ENCODE data around the gene OR52K2.
"Not testable (repeated sequence)": the region's sequence is repeated elsewhere in the genome, so short reads cannot be mapped to it uniquely, and the experiment has no call there.

Gene OR52K2

GRCh38 chr11:4448995-4449394, at the start of gene OR52K2:
TSS of gene OR52K2 (plus strand) at chr11:4449295. CDS start at chr11:4449340, 45 bp downstream.
- DNase-seq (ENCODE audit: low read depth), result no peak
- TF ChIP-seq CTCF (IDR thresholded peaks at IDR 0.05; ENCODE audit: insufficient read depth, low read depth, low read length, missing control alignments), result no peak
- H3K4me3 ChIP-seq (ENCODE audit: low read depth, low read length), result no peak within 1 kb of the TSS

- DNase-seq (ENCODE audit: low read depth); H3K4me3 ChIP-seq (ENCODE audit: low read depth, low read length): not testable (repeated sequence)
These were observed 42.9 kb upstream of the OR52K2 start for GRCh38 chr11:4406206-4406605.

GRCh38 chr11:4416306-4416705, 32.8 kb upstream of the OR52K2 start:
- no peak for DNase-seq (ENCODE audit: low read depth)
- H3K4me3 ChIP-seq (ENCODE audit: low read depth, low read length), result no peak overlapping the region

GRCh38 chr11:4416816-4417215, 32.3 kb upstream of the OR52K2 start:
- TF ChIP-seq CTCF (IDR thresholded peaks at IDR 0.05; ENCODE audit: insufficient read depth, low read depth, low read length, missing control alignments), result no peak
- DNase-seq (ENCODE audit: low read depth), result no peak
- no peak overlapping the region for H3K4me3 ChIP-seq (ENCODE audit: low read depth, low read length)

More at GRCh38 chr11:4416306-4416705, 32.8 kb upstream of the OR52K2 start:
- TF ChIP-seq CTCF (IDR thresholded peaks at IDR 0.05; ENCODE audit: insufficient read depth, low read depth, low read length, missing control alignments), result no peak

GRCh38 chr11:4418403-4418802, 30.7 kb upstream of the OR52K2 start:
- TF ChIP-seq CTCF (IDR thresholded peaks at IDR 0.05; ENCODE audit: insufficient read depth, low read depth, low read length, missing control alignments), result no peak
- H3K4me3 ChIP-seq (ENCODE audit: low read depth, low read length), result no peak overlapping the region
- DNase-seq (ENCODE audit: low read depth), result no peak

GRCh38 chr11:4430051-4430450, 19.0 kb upstream of the OR52K2 start:
- H3K4me3 ChIP-seq (ENCODE audit: low read depth, low read length), result no peak overlapping the region
- TF ChIP-seq CTCF (IDR thresholded peaks at IDR 0.05; ENCODE audit: insufficient read depth, low read depth, low read length, missing control alignments), result no peak
- no peak for DNase-seq (ENCODE audit: low read depth)

GRCh38 chr11:4433856-4434255, 15.2 kb upstream of the OR52K2 start:
- no peak overlapping the region for H3K4me3 ChIP-seq (ENCODE audit: low read depth, low read length)
- no peak for DNase-seq (ENCODE audit: low read depth)
- no peak for TF ChIP-seq CTCF (IDR thresholded peaks at IDR 0.05; ENCODE audit: insufficient read depth, low read depth, low read length, missing control alignments)

Measured in GM12865 (cell line).